PC-3 (cell line): ENCODE results near the gene KCNJ10. TPM values are rescaled to one million over a fixed set of nuclear protein-coding genes. Genes with fewer than 3 reads are reported as not detected.
A peak's percentile ranks its signal among the peaks of the same experiment; 100 is the strongest.

Experiments
- ATAC-seq: fragments of 200-7000 bp; cut with Tn5 transposase; 2 replicates; pipeline ENCODE4 v1.9.1; 2020; ENCODE audit warnings: mild to moderate bottlenecking, moderate library complexity
- BruUV-seq: library from RNA; stranded (reverse); fragments of 400-500 nt; replicated peaks from 2 replicates; lab custom pipeline; 2021; lab: Mats Ljungman, UMichigan
- CTCF ChIA-PET: fragments of 300-600 bp; sonication (Branson Sonifier 250); formaldehyde crosslinking; loops from one replicate; lab custom pipeline; 2022; ENCODE audit warnings: antibody characterized with exemption; lab: Charles Lee
- POLR2A ChIA-PET: fragments of 300-600 bp; sonication (Branson Sonifier 250); formaldehyde crosslinking; loops from one replicate; lab custom pipeline; 2022; ENCODE audit warnings: antibody characterized with exemption; ENCODE audit not compliant: unreplicated experiment; lab: Charles Lee
- DNase-seq: peaks from one replicate; pipeline ENCODE4 v3.0.0-alpha.2; 2015
- H2AFZ ChIP-seq: fragments of 300-600 bp; sonication (generic); 2 replicates; pipeline ENCODE4 v1.6.0; 2016; ENCODE audit warnings: antibody characterized with exemption, low read length
- H3F3A ChIP-seq: fragments of 300-600 bp; sonication (generic); one replicate; pipeline ENCODE4 v1.6.0; 2017; ENCODE audit warnings: antibody characterized with exemption, low read length, control low read depth, mild to moderate bottlenecking; ENCODE audit not compliant: unreplicated experiment
- H3K27ac ChIP-seq: fragments of 300-600 bp; sonication (generic); 2 replicates; pipeline ENCODE4 v1.5.1; 2016; ENCODE audit warnings: mild to moderate bottlenecking, low read length
- H3K27me3 ChIP-seq: fragments of 300-600 bp; sonication (generic); 2 replicates; pipeline ENCODE4 v1.6.1; 2016; ENCODE audit warnings: low read length, mixed read lengths
- H3K36me3 ChIP-seq: fragments of 300-600 bp; sonication (generic); 2 replicates; pipeline ENCODE4 v1.6.1; 2016; ENCODE audit warnings: low read depth, mixed run types, low read length, mixed read lengths
- H3K4me1 ChIP-seq: fragments of 300-600 bp; sonication (generic); 2 replicates; pipeline ENCODE4 v1.5.1; 2016; ENCODE audit warnings: low read length; ENCODE audit not compliant: insufficient read depth
- H3K4me2 ChIP-seq: fragments of 300-600 bp; sonication (generic); 2 replicates; pipeline ENCODE4 v1.6.0; 2016; ENCODE audit warnings: low read length
- H3K4me3 ChIP-seq: fragments of 300-600 bp; sonication (generic); 2 replicates; pipeline ENCODE4 v1.5.1; 2016; ENCODE audit warnings: mild to moderate bottlenecking, low read length, mixed read lengths
- H3K79me2 ChIP-seq: fragments of 300-600 bp; sonication (generic); 2 replicates; pipeline ENCODE4 v1.6.1; 2017; ENCODE audit warnings: low read length, mixed read lengths
- H3K9ac ChIP-seq: fragments of 300-600 bp; sonication (generic); 2 replicates; pipeline ENCODE4 v1.6.0; 2016; ENCODE audit warnings: mild to moderate bottlenecking, low read length
- H3K9me2 ChIP-seq: fragments of 300-600 bp; sonication (generic); replicated peaks from 2 replicates; pipeline ENCODE4 v1.6.1; 2016; ENCODE audit warnings: mixed run types, low read length, mixed read lengths
- H3K9me3 ChIP-seq: fragments of 300-600 bp; sonication (generic); 2 replicates; pipeline ENCODE4 v1.6.1; 2016; ENCODE audit warnings: low read length, mixed read lengths
- H4K20me1 ChIP-seq: fragments of 300-600 bp; sonication (generic); 2 replicates; pipeline ENCODE4 v1.6.1; 2016; ENCODE audit warnings: low read length, mixed read lengths
- EZH2 ChIP-seq: fragments of 300-600 bp; sonication (generic); IDR thresholded peaks from one replicate; pipeline ENCODE4 v1.6.1; 2017; ENCODE audit warnings: antibody characterized with exemption, mild to moderate bottlenecking, low read length; ENCODE audit not compliant: unreplicated experiment
- EZH2phosphoT487 ChIP-seq: fragments of 300-600 bp; sonication (generic); IDR thresholded peaks from 2 replicates; pipeline ENCODE4 v1.6.1; 2018; ENCODE audit warnings: mild to moderate bottlenecking, antibody characterized with exemption, low read length, borderline replicate concordance
- intact Hi-C: fragments of 100-400 bp; cut with micrococcal nuclease; formaldehyde crosslinking; loops from 2 replicates; pipeline ENCODE4 v1.9.0; 2023
- total RNA-seq: library from RNA; depleted of rRNA; stranded (reverse); fragments of >200 nt; gene quantifications from 2 replicates; pipeline ENCODE4 v1.2.3, GENCODE V29; 2014
- TF ChIP-seq, protein P1 (sequence below): fragments of 300-600 bp; sonication (generic); conservative IDR thresholded peaks from 2 replicates; pipeline ENCODE4 v1.5.1; 2017; ENCODE audit warnings: antibody characterized with exemption, low read depth, mild to moderate bottlenecking, low read length

Gene KCNJ10
- total RNA-seq, 1 experiment from 2014 or later = 0.15 TPM

DNA sequence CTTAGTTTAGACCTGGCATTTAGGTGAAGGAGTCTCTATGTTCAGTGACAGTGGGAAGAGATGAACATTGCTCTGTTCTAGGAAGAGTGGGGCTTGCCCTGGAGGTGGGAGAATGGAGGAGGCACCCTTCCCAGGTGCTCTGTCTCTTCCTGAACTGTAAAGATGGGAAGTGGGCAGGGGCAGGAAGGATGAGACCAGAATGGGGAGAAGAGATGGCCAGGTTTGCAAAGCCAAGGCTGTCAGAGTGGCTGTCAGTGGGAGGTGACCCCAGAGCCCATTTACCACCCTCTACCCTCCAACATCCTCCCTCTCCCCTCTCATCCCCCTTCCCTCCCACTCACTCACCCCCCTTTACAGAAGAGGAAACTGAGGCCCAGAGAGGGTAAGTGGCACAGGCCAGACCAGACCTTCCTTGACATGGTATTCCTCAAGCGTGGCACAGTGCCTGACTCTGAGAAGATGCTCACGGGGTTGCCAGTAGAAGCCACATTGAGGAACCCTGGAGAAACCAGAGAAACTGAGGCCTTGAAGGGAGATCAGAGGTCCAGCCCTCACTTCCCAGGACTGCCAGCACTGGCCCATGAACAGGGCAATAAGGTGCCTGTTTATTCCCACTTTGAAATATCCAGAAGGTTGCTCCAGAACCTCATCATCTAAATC is 29.9 kb upstream of the KCNJ10 start:
- Histone ChIP-seq H3K36me3 (no peaks in the 10 kb centered on the region), H4K20me1 (no peaks in the 10 kb centered on the region), H3K4me2 (peak overlapping the region; percentile 99; the same call in 1 of the 2 replicates), H3F3A (no peaks in the 10 kb centered on the region), H3K79me2 (0 out of 2 replicates have a peak, but pooled peaks cover 7% of the 10 kb centered on the region), H2AFZ (no peak overlapping the region; the same call in 1 of the 2 replicates), H3K27me3 (no peaks in the 10 kb centered on the region), H3K27ac (no peak overlapping the region), H3K9me3 (no peaks in the 10 kb centered on the region), H3K4me1 (peaks cover 31% of the 10 kb centered on the region), H3K9me2 (no peaks in the 10 kb centered on the region), H3K9ac (no peak overlapping the region), H3K4me3 (no peak overlapping the region)
- BruUV-seq = no TSS peak
- TF ChIP-seq, protein P1, sequence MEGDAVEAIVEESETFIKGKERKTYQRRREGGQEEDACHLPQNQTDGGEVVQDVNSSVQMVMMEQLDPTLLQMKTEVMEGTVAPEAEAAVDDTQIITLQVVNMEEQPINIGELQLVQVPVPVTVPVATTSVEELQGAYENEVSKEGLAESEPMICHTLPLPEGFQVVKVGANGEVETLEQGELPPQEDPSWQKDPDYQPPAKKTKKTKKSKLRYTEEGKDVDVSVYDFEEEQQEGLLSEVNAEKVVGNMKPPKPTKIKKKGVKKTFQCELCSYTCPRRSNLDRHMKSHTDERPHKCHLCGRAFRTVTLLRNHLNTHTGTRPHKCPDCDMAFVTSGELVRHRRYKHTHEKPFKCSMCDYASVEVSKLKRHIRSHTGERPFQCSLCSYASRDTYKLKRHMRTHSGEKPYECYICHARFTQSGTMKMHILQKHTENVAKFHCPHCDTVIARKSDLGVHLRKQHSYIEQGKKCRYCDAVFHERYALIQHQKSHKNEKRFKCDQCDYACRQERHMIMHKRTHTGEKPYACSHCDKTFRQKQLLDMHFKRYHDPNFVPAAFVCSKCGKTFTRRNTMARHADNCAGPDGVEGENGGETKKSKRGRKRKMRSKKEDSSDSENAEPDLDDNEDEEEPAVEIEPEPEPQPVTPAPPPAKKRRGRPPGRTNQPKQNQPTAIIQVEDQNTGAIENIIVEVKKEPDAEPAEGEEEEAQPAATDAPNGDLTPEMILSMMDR = no peak
- TF ChIP-seq EZH2phosphoT487 (no peak), EZH2 (no peak)
- intact Hi-C loops = loop anchor here (1.0 to 2.0 kb wide), 2 partner anchors 60 to 185 kb away; partner anchors contain the start of gene PEX19
- ChIA-PET CTCF (interaction anchor here (0.5 to 2.3 kb wide), 7 partner anchors 49 to 192 kb away, joined by 3 to 26 read pairs (median 7); no protein-coding TSS in a partner anchor), POLR2A (no interaction called here)
- no peak for ATAC-seq
- no peak for DNase-seq

DNA sequence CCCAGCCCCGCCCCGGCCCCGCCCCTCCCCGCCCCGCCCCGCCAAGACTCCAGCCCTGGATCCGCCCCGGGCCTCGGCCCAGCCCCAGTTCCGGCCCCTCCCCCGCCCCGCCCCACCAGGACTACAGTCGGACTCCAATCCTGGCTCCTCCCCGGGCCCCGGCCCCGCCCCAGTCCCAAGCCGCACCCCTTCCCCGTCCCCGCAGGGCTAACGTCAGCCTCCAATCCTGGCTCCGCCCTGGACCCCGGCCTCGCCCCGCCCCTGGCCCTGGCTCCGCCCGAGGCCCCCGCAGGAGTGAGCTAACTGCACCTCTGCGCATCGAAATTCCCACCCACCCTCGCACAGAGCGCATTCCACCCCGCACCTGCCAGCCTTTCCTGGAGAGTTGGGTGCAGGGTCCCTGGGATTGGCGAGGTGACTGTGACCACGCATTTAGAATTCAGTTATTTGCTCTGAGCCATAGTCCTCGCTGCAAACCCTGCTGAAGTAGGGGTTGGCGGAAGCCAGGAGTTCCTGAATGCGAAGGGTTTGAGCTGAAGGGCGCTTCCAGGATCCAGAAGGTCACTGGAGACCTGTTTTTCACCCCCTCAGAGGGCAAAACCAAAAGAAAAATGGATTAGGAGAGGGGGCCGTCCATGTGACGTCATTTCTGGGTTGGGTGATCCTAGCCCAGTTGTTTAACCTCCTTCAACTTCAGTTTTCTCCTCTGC is 29.0 kb upstream of the KCNJ10 start:
- no peaks in the 10 kb centered on the region for H3K9me2 ChIP-seq
- TSS peak; percentile 71 for BruUV-seq
- peak overlapping the region; percentile 99 for H2AFZ ChIP-seq
- H3K27ac ChIP-seq = 0 out of 2 replicates have a peak overlapping the region, but pooled peaks have one; percentile 10
- DNase-seq (peak; percentile 96), ATAC-seq (peak; percentile 81)
- intact Hi-C loops = loop anchor here (2.0 kb wide), 1 partner anchor 186 kb away; the partner anchor contains the start of gene PEX19
- no peaks in the 10 kb centered on the region for H4K20me1 ChIP-seq
- H3K9me3 ChIP-seq = no peaks in the 10 kb centered on the region
- 0 out of 2 replicates have a peak, but pooled peaks cover 7% of the 10 kb centered on the region for H3K79me2 ChIP-seq
- H3K9ac ChIP-seq = peak overlapping the region; percentile 42
- TF ChIP-seq EZH2phosphoT487 = no peak
- TF ChIP-seq EZH2 = no peak
- TF ChIP-seq, protein P1 = no peak
- no peaks in the 10 kb centered on the region for H3K36me3 ChIP-seq
- POLR2A ChIA-PET = interaction anchor here (0.6 to 0.7 kb wide), 2 partner anchors 278 to 1067 kb away, joined by 3 to 5 read pairs; partner anchors contain the start of gene PPOX
- peak overlapping the region; percentile 99 for H3K4me2 ChIP-seq
- H3K27me3 ChIP-seq = no peaks in the 10 kb centered on the region
- CTCF ChIA-PET = interaction anchor here (1.2 to 2.1 kb wide), 2 partner anchors 121 to 153 kb away, joined by 6 to 9 read pairs; no protein-coding TSS in a partner anchor
- peaks cover 31% of the 10 kb centered on the region for H3K4me1 ChIP-seq
- peak overlapping the region; percentile 77 for H3K4me3 ChIP-seq
- no peaks in the 10 kb centered on the region for H3F3A ChIP-seq
